IMR-90 (cell line): ENCODE data around the gene FBXO17. TPM values are rescaled to one million over a fixed set of nuclear protein-coding genes. Genes with fewer than 3 reads are reported as not detected.
"Not testable (repeated sequence)": the region's sequence is repeated elsewhere in the genome, so short reads cannot be mapped to it uniquely, and the experiment has no call there.

ENCODE experiments used
- ATAC-seq: fragments of 200-7000 bp; cut with Tn5 transposase; 2 replicates; pipeline ENCODE4 v1.9.1; 2020; ENCODE audit warnings: low read depth, mild to moderate bottlenecking, moderate library complexity
- BruUV-seq: library from RNA; stranded (reverse); fragments of 400-500 nt; replicated peaks from 2 replicates; lab custom pipeline; 2021; lab: Mats Ljungman, UMichigan
- CTCF ChIA-PET: fragments of 300-600 bp; formaldehyde crosslinking; extraction: SDS; loops from one replicate; lab custom pipeline; 2021; ENCODE audit warnings: antibody characterized with exemption; lab: Yijun Ruan, JAX
- POLR2A ChIA-PET: fragments of 300-600 bp; sonication (Branson Sonifier 250); formaldehyde crosslinking; loops from one replicate; lab custom pipeline; 2022; ENCODE audit warnings: antibody characterized with exemption; ENCODE audit not compliant: unreplicated experiment; lab: Charles Lee
- DNase-seq: peaks from one replicate; pipeline ENCODE4 v3.0.0; 2013
- H2AFZ ChIP-seq: replicated peaks from 2 replicates; pipeline ENCODE3; 2013; ENCODE audit warnings: low read length, mild to moderate bottlenecking; ENCODE audit not compliant: poor library complexity
- H2AK5ac ChIP-seq: 2 replicates; pipeline ENCODE4 v1.6.1; 2013; ENCODE audit warnings: low read depth, low read length, inconsistent platforms
- H2AK9ac ChIP-seq: replicated peaks from 2 replicates; pipeline ENCODE3; 2013; ENCODE audit warnings: mild to moderate bottlenecking, low read depth, low read length, moderate library complexity; ENCODE audit not compliant: poor library complexity
- H2BK120ac ChIP-seq: 2 replicates; pipeline ENCODE4 v1.6.1; 2013; ENCODE audit warnings: low read depth, low read length, inconsistent platforms
- H2BK15ac ChIP-seq: 3 replicates; pipeline ENCODE4 v1.6.1; 2013; ENCODE audit warnings: low read depth, low read length, inconsistent platforms
- H2BK20ac ChIP-seq: 2 replicates; pipeline ENCODE4 v1.6.1; 2013; ENCODE audit warnings: low read depth, mild to moderate bottlenecking, inconsistent platforms, low read length, moderate library complexity
- H2BK5ac ChIP-seq: 2 replicates; pipeline ENCODE4 v1.6.1; 2013; ENCODE audit warnings: mild to moderate bottlenecking, low read depth, low read length, inconsistent platforms; ENCODE audit not compliant: poor library complexity, severe bottlenecking
- H3K14ac ChIP-seq: replicated peaks from 2 replicates; pipeline ENCODE4 v1.6.1; 2013; ENCODE audit warnings: low read depth, low read length, inconsistent platforms
- H3K18ac ChIP-seq: 2 replicates; pipeline ENCODE4 v1.6.1; 2013; ENCODE audit warnings: low read depth, low read length, control low read depth
- H3K23ac ChIP-seq: 2 replicates; pipeline ENCODE4 v1.6.1; 2013; ENCODE audit warnings: low read depth, low read length, inconsistent platforms
- H3K27ac ChIP-seq: 2 replicates; pipeline ENCODE4 v1.5.1; 2013; ENCODE audit warnings: mild to moderate bottlenecking, control low read depth, low read length; ENCODE audit not compliant: insufficient read depth
- H3K27me3 ChIP-seq: 2 replicates; pipeline ENCODE4 v1.6.1; 2013; ENCODE audit warnings: low read length; ENCODE audit not compliant: control insufficient read depth, insufficient read depth
- H3K36me3 ChIP-seq: 2 replicates; pipeline ENCODE4 v1.6.1; 2013; ENCODE audit warnings: low read length, mixed read lengths; ENCODE audit not compliant: control insufficient read depth, insufficient read depth
- H3K4ac ChIP-seq: 2 replicates; pipeline ENCODE4 v1.6.1; 2013; ENCODE audit warnings: low read depth, low read length, inconsistent platforms
- H3K4me1 ChIP-seq: 2 replicates; pipeline ENCODE4 v1.6.1; 2013; ENCODE audit warnings: low read length, mixed read lengths; ENCODE audit not compliant: control insufficient read depth, insufficient read depth
- H3K4me2 ChIP-seq: 2 replicates; pipeline ENCODE4 v1.6.1; 2013; ENCODE audit warnings: low read depth, mild to moderate bottlenecking, control low read depth, low read length, moderate library complexity
- H3K4me3 ChIP-seq: 2 replicates; pipeline ENCODE4 v1.5.1; 2013; ENCODE audit warnings: low read depth, mild to moderate bottlenecking, control low read depth, low read length, moderate library complexity; ENCODE audit not compliant: insufficient read depth
- H3K56ac ChIP-seq: 2 replicates; pipeline ENCODE4 v1.6.1; 2013; ENCODE audit warnings: low read length, inconsistent platforms; ENCODE audit not compliant: insufficient read depth; ENCODE audit errors: extremely low read depth
- H3K79me1 ChIP-seq, 2 experiments: 2 replicates each; pipeline ENCODE4 v1.6.1; 2013; ENCODE audit warnings: low read length in 2 of 2, inconsistent platforms in 1 of 2, low read depth in 1 of 2
- H3K9ac ChIP-seq: 2 replicates; pipeline ENCODE4 v1.6.1; 2013; ENCODE audit warnings: low read depth, low read length, control low read depth
- H3K9me1 ChIP-seq: 2 replicates; pipeline ENCODE4 v1.6.1; 2013; ENCODE audit warnings: low read length, inconsistent platforms; ENCODE audit not compliant: insufficient read depth
- H3K9me3 ChIP-seq: 2 replicates; pipeline ENCODE4 v1.6.1; 2013; ENCODE audit warnings: low read length; ENCODE audit not compliant: control insufficient read depth, insufficient read depth
- H4K20me1 ChIP-seq: 2 replicates; pipeline ENCODE4 v1.6.1; 2013; ENCODE audit warnings: low read length, inconsistent platforms; ENCODE audit not compliant: insufficient read depth
- H4K5ac ChIP-seq: 2 replicates; pipeline ENCODE4 v1.6.1; 2013; ENCODE audit warnings: mild to moderate bottlenecking, low read depth, low read length, control low read depth
- H4K8ac ChIP-seq, 2 experiments: 2 replicates each; pipeline ENCODE4 v1.6.1; 2013; ENCODE audit warnings: low read depth in 2 of 2, low read length in 2 of 2, control low read depth in 1 of 2, inconsistent platforms in 1 of 2
- H4K91ac ChIP-seq: 2 replicates; pipeline ENCODE4 v1.6.1; 2013; ENCODE audit warnings: low read depth, low read length, inconsistent platforms; ENCODE audit not compliant: insufficient read depth
- WGBS, 2 experiments: methylation state at CpG; one replicate each; pipeline versions ENCODE4 v1.1.5 to v1.1.7; 2013; ENCODE audit warnings: missing lambda C conversion rate in 2 of 2; ENCODE audit not compliant: insufficient read length in 1 of 2; ENCODE audit errors: extremely low coverage in 2 of 2; 5-methylcytosine and 5-hydroxymethylcytosine counted together
- dilution Hi-C: fragments of 300-500 bp; cut with HindIII; formaldehyde crosslinking; loops from one replicate; pipeline ENCODE4 v1.14.3; 2018; ENCODE audit warnings: low sequenced_read_pairs; ENCODE audit not compliant: unreplicated experiment
- in situ Hi-C: fragments of 300-500 bp; cut with MboI; formaldehyde crosslinking; loops from 3 replicates; pipeline ENCODE4 v1.14.3; 2019; ENCODE audit warnings: low sequenced_read_pairs, inconsistent platforms, mixed read lengths
- intact Hi-C: fragments of 100-400 bp; cut with micrococcal nuclease; formaldehyde crosslinking; loops from 2 replicates; pipeline ENCODE4 v1.10.0; 2022
- polyA plus RNA-seq, 3 experiments: library from polyadenylated mRNA; depleted of rRNA; stranded (reverse); fragments of >200 nt; gene quantifications; 2 replicates each; pipeline ENCODE4 v1.2.3, GENCODE V29; 2012; ENCODE audit warnings: low replicate concordance in 1 of 3
- total RNA-seq: library from RNA; depleted of rRNA; stranded (reverse); fragments of >200 nt; gene quantifications from 2 replicates; pipeline ENCODE4 v1.2.3, GENCODE V29; 2012

FBXO17 gene
- total and polyA plus RNA-seq, 2 of the 4 experiments (the other 2 are of a cell fraction): 10.8 to 20.7 TPM

DNA sequence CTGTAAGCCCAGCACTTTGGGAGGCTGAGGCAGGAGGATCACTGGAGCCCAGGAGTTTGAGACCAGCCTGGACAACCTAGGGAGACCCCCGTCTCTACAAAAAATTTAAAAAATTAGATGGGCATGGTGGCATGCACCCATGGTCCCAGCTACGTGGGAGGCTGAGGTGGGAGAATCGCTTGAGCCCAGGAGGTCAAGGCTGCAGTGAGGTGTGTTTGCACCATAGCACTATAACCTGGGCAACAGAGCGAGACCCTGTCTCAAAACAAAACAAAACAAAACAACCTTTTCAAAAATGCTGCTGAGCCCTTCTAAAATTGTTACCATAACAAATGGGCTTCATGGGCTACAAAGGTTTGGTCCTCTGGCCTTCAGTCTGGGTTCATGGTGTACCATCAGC is 13.1 kb upstream of the FBXO17 start:
- H4K8ac ChIP-seq, H3K9me1 ChIP-seq, H3K9ac ChIP-seq, H4K20me1 ChIP-seq, H4K5ac ChIP-seq, H2BK20ac ChIP-seq, H3K18ac ChIP-seq, H3K27ac ChIP-seq, H4K91ac ChIP-seq, H3K4me1 ChIP-seq, H3K14ac ChIP-seq, H3K79me1 ChIP-seq, H3K9me3 ChIP-seq, H2AK5ac ChIP-seq, dilution Hi-C loops, H3K4me3 ChIP-seq, H2BK15ac ChIP-seq, in situ Hi-C loops, H2BK120ac ChIP-seq, H2BK5ac ChIP-seq, DNase-seq, ATAC-seq, H3K36me3 ChIP-seq, H2AK9ac ChIP-seq, H3K27me3 ChIP-seq, intact Hi-C loops, H3K56ac ChIP-seq, BruUV-seq, H3K4me2 ChIP-seq, H3K4ac ChIP-seq, H3K23ac ChIP-seq: not testable (repeated sequence)
- peak overlapping the region; percentile 47 for H2AFZ ChIP-seq
- WGBS, 2 experiments: no CpG with 5 or more reads among the region's 4 CpGs
- POLR2A ChIA-PET: interaction anchor here (0.6 kb wide), 1 partner anchor 18 kb away, joined by 15 read pairs; no protein-coding TSS in a partner anchor
- CTCF ChIA-PET: interaction anchor here (1.7 kb wide), 1 partner anchor 26 kb away, joined by 4 read pairs; no protein-coding TSS in a partner anchor

- in situ Hi-C loops, H3K18ac ChIP-seq, H3K9me1 ChIP-seq, H3K27ac ChIP-seq, POLR2A ChIA-PET, H3K9ac ChIP-seq, H3K27me3 ChIP-seq, H3K79me1 ChIP-seq, CTCF ChIA-PET, H3K23ac ChIP-seq, H3K36me3 ChIP-seq, ATAC-seq, H3K14ac ChIP-seq, H2BK5ac ChIP-seq, H3K9me3 ChIP-seq, H3K4ac ChIP-seq, H3K4me2 ChIP-seq, DNase-seq, intact Hi-C loops, H3K4me3 ChIP-seq, H4K91ac ChIP-seq, H4K20me1 ChIP-seq, H2AK5ac ChIP-seq, H2BK20ac ChIP-seq, H2AFZ ChIP-seq, H4K8ac ChIP-seq, H2BK15ac ChIP-seq, H2BK120ac ChIP-seq, H2AK9ac ChIP-seq, H3K4me1 ChIP-seq, H4K5ac ChIP-seq, BruUV-seq, H3K56ac ChIP-seq, dilution Hi-C loops: not testable (repeated sequence)
- 80% methylated on average over 1 of the region's 6 CpGs; no CpG with 5 or more reads in 1 of the 2 experiments for WGBS, 2 experiments
Measured at GRCh38 chr19:38987745-38988144, 12.2 kb upstream of the FBXO17 start.
